GM04504 (cell line): Measurements from ENCODE around the gene SERPINA9.
"Not testable (repeated sequence)": the region's sequence is repeated elsewhere in the genome, so short reads cannot be mapped to it uniquely, and the experiment has no call there.

Experiments used
- DNase-seq: peaks from one replicate; pipeline ENCODE4 v3.0.0-alpha.2; 2012; ENCODE audit warnings: low read depth

SERPINA9 gene

GRCh38 chr14:94423453-94424056, 52.4 kb downstream of the SERPINA9 start:
- peak; percentile 36 for DNase-seq

- DNase-seq: no peak
These were observed 54.7 kb downstream of the SERPINA9 start for GRCh38 chr14:94421316-94421715.

GRCh38 chr14:94417497-94418205, 58.3 kb downstream of the SERPINA9 start:
- DNase-seq: not testable (repeated sequence)
